Activated CD4-positive, alpha-beta T cell treated with anti-CD3 and anti-CD28 coated beads, Interleukin-2, amount 10 ng/mL, durations not matched to agents 24 days and 14 days (primary cell): Measurements from ENCODE around the gene TMBIM6. TPM values are rescaled to one million over a fixed set of nuclear protein-coding genes. Genes with fewer than 3 reads are reported as not detected.

ENCODE experiments used
- DNase-seq: peaks from one replicate; pipeline ENCODE4 v3.0.0; 2022
- H3K27ac Mint-ChIP-seq: one replicate; pipeline ENCODE4 v1.8.0; 2022; ENCODE audit warnings: mild to moderate bottlenecking, mixed read lengths
- H3K27me3 Mint-ChIP-seq: one replicate; pipeline ENCODE4 v1.8.0; 2022; ENCODE audit warnings: mixed read lengths
- H3K36me3 Mint-ChIP-seq: one replicate; pipeline ENCODE4 v1.8.0; 2022; ENCODE audit warnings: low read depth, mild to moderate bottlenecking, mixed read lengths
- H3K4me1 Mint-ChIP-seq: one replicate; pipeline ENCODE4 v1.8.0; 2021; ENCODE audit warnings: mixed read lengths
- H3K4me3 Mint-ChIP-seq: one replicate; pipeline ENCODE4 v1.8.0; 2022; ENCODE audit warnings: mild to moderate bottlenecking, moderate library complexity, mixed read lengths
- H3K9me3 Mint-ChIP-seq: one replicate; pipeline ENCODE4 v1.8.0; 2021; ENCODE audit warnings: mixed read lengths
- intact Hi-C: fragments of 100-400 bp; cut with micrococcal nuclease; formaldehyde crosslinking; loops from one replicate; pipeline ENCODE4 v1.15.1; 2023
- total RNA-seq: library from RNA; stranded (reverse); gene quantifications from 2 replicates; pipeline ENCODE4 v1.2.3, GENCODE V29; 2022

TMBIM6 gene
- total RNA-seq, 1 donor from 2014 or later: 370 TPM

DNA sequence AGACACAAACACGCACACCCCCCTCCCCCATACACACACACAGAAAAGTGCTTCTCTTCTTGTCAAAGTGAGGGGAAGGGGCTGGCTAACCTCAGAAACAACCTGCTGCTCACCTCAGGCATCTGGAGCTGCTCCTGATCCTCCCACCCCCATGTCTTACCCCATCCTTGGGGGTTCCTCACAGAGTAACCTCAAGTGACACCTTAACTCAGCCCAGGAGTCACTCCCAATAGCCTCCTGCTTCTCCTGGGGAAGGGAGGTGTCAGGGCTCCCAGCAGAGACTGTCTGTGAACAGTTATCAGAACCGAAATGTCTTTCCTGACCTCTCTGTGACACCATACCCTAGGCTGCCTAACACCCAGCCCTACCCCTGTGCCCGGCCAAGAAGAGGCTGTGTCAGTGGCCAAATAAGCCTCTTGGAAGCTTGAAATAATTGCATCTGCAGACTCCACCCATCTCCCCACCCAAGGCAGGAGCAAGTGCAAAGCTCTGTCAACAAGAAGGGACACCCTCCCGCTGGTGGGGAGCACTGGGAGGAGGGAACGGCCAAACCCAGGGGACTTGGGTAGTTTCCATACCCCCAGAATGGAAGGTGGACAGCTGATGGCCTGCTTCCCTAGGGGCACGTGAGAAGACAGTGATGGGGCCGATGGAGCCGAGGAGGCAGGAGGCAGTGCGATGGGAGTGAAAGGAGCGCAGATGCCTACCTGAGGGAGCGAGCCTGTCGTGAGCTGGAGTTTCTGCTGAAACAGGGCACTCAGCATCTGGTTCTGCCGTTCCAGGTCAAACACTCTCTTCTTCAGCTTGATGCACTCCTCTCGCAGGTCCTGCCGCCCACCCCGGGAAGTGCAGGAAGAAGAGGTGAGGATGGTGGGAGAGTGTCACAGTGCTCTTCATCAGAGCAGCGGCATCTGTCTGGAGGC lies 60.0 kb downstream of the TMBIM6 start:
- intact Hi-C loops: no loop called here
- H3K27ac Mint-ChIP-seq: no peak overlapping the region
- no peak for DNase-seq
- H3K27me3 Mint-ChIP-seq: no peaks in the 10 kb centered on the region
- H3K4me1 Mint-ChIP-seq: no peaks in the 10 kb centered on the region
- H3K36me3 Mint-ChIP-seq: no peaks in the 10 kb centered on the region
- no peaks in the 10 kb centered on the region for H3K9me3 Mint-ChIP-seq
- no peak overlapping the region for H3K4me3 Mint-ChIP-seq

DNA sequence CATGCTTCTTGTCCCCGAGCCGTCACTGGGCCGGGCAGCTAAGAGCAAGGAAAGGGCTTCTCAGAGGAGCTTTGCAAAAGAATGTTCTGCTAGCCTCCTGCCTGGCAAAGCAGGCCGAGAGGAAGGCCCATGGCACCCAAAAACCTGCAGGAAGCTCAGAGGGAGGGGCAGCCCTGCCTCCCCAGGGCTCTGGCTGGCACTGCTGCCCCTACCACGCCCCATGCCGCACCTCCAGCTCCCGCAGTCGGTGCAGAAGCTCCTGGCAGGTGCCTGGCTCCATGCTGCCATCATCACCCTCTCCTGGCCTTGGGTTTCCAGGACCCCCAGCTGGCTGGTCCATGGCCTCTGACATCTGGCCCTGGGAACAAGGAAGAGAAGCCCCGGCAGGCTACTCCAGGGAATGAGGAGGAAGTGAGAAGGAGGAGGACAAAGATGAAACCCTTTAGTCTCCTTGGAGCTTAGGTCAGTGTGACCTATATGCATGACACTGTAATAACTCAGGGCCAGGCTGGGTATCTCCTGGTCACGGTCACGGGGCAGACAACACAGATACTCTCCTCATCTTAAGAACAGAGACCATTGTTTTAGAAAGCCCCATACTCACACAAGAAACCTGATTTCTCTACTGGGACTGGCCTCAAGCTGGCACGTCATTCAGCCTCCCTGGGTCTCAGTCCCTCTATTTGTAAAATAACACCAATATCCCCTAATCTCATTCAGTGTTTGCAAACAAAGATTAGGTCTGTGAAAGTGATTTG lies 62.5 kb downstream of the TMBIM6 start:
- intact Hi-C loops: no loop called here
- H3K27ac Mint-ChIP-seq: no peak overlapping the region
- H3K9me3 Mint-ChIP-seq: no peaks in the 10 kb centered on the region
- no peaks in the 10 kb centered on the region for H3K4me1 Mint-ChIP-seq
- no peaks in the 10 kb centered on the region for H3K27me3 Mint-ChIP-seq
- DNase-seq: no peak
- H3K36me3 Mint-ChIP-seq: no peaks in the 10 kb centered on the region
- H3K4me3 Mint-ChIP-seq: no peak overlapping the region

GRCh38 chr12:49804821-49805220 lies 63.5 kb downstream of the TMBIM6 start:
- Mint-ChIP-seq H3K27me3 (no peaks in the 10 kb centered on the region), H3K36me3 (no peaks in the 10 kb centered on the region), H3K4me3 (no peak overlapping the region), H3K27ac (no peak overlapping the region), H3K9me3 (no peaks in the 10 kb centered on the region), H3K4me1 (no peaks in the 10 kb centered on the region)
- no peak for DNase-seq
- intact Hi-C loops: no loop called here

GRCh38 chr12:49805409-49805808 lies 64.1 kb downstream of the TMBIM6 start:
- H3K27me3 Mint-ChIP-seq: no peaks in the 10 kb centered on the region
- no peak overlapping the region for H3K4me3 Mint-ChIP-seq
- no peaks in the 10 kb centered on the region for H3K9me3 Mint-ChIP-seq
- no peaks in the 10 kb centered on the region for H3K36me3 Mint-ChIP-seq
- intact Hi-C loops: no loop called here
- DNase-seq: no peak
- no peaks in the 10 kb centered on the region for H3K4me1 Mint-ChIP-seq
- no peak overlapping the region for H3K27ac Mint-ChIP-seq

GRCh38 chr12:49806321-49806813 lies 65.0 kb downstream of the TMBIM6 start:
- H3K4me1 Mint-ChIP-seq: no peaks in the 10 kb centered on the region

DNA sequence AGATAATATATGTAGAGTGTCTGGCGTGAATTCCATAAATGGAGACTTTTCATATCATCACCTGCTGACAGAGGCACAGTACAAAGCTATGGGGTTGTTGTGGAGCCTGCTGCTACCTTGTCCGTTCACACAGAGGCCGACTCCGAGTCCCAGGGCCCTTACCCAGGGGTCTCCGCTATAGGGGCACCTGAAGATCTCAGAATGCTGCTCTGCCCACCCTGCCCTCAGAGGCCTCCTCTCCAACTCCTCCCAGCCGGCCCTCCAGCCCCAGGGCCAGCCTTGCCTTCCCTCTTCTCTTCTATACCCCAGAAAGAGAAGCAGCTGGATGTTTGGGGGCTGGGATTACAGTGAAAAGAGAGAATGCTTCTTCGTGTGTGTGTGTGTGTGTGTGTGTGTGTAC lies 65.5 kb downstream of the TMBIM6 start:
- Mint-ChIP-seq H3K27ac (no peak overlapping the region), H3K36me3 (no peaks in the 10 kb centered on the region), H3K9me3 (no peaks in the 10 kb centered on the region), H3K27me3 (no peaks in the 10 kb centered on the region), H3K4me3 (no peak overlapping the region), H3K4me1 (peaks cover 2% of the 10 kb centered on the region)
- intact Hi-C loops: no loop called here
- no peak for DNase-seq

More at GRCh38 chr12:49806321-49806813, 65.0 kb downstream of the TMBIM6 start:
- DNase-seq: no peak
- no peaks in the 10 kb centered on the region for H3K36me3 Mint-ChIP-seq
- H3K27ac Mint-ChIP-seq: no peak overlapping the region
- no peaks in the 10 kb centered on the region for H3K27me3 Mint-ChIP-seq
- intact Hi-C loops: no loop called here
- H3K4me3 Mint-ChIP-seq: no peak overlapping the region
- no peaks in the 10 kb centered on the region for H3K9me3 Mint-ChIP-seq

GRCh38 chr12:49807991-49808580 lies 66.7 kb downstream of the TMBIM6 start:
- H3K36me3 Mint-ChIP-seq: no peaks in the 10 kb centered on the region
- no peaks in the 10 kb centered on the region for H3K9me3 Mint-ChIP-seq
- no peak overlapping the region for H3K4me3 Mint-ChIP-seq
- intact Hi-C loops: no loop called here
- no peak for DNase-seq
- H3K27me3 Mint-ChIP-seq: no peaks in the 10 kb centered on the region
- H3K27ac Mint-ChIP-seq: no peak overlapping the region
- H3K4me1 Mint-ChIP-seq: peaks cover 4% of the 10 kb centered on the region

GRCh38 chr12:49808686-49809380 lies 67.5 kb downstream of the TMBIM6 start:
- H3K4me1 Mint-ChIP-seq: peaks cover 4% of the 10 kb centered on the region
- H3K27ac Mint-ChIP-seq: no peak overlapping the region
- H3K4me3 Mint-ChIP-seq: no peak overlapping the region
- H3K27me3 Mint-ChIP-seq: no peaks in the 10 kb centered on the region
- no peaks in the 10 kb centered on the region for H3K36me3 Mint-ChIP-seq
- DNase-seq: no peak
- intact Hi-C loops: no loop called here
- H3K9me3 Mint-ChIP-seq: no peaks in the 10 kb centered on the region

GRCh38 chr12:49809381-49809905 lies 68.1 kb downstream of the TMBIM6 start:
- no peaks in the 10 kb centered on the region for H3K36me3 Mint-ChIP-seq
- no peaks in the 10 kb centered on the region for H3K9me3 Mint-ChIP-seq
- no peak overlapping the region for H3K4me3 Mint-ChIP-seq
- no peaks in the 10 kb centered on the region for H3K27me3 Mint-ChIP-seq
- H3K27ac Mint-ChIP-seq: no peak overlapping the region
- peaks cover 4% of the 10 kb centered on the region for H3K4me1 Mint-ChIP-seq
- DNase-seq: no peak
- intact Hi-C loops: no loop called here

- DNase-seq: no peak
- Mint-ChIP-seq H3K9me3 (no peaks in the 10 kb centered on the region), H3K4me1 (peaks cover 4% of the 10 kb centered on the region), H3K27ac (no peak overlapping the region), H3K4me3 (no peak overlapping the region), H3K27me3 (no peaks in the 10 kb centered on the region), H3K36me3 (no peaks in the 10 kb centered on the region)
- intact Hi-C loops: no loop called here
These were observed 68.6 kb downstream of the TMBIM6 start for GRCh38 chr12:49809906-49810389.

- H3K4me1 Mint-ChIP-seq: peaks cover 4% of the 10 kb centered on the region
- intact Hi-C loops: no loop called here
- H3K36me3 Mint-ChIP-seq: no peaks in the 10 kb centered on the region
- no peaks in the 10 kb centered on the region for H3K9me3 Mint-ChIP-seq
- no peaks in the 10 kb centered on the region for H3K27me3 Mint-ChIP-seq
- no peak overlapping the region for H3K4me3 Mint-ChIP-seq
- no peak for DNase-seq
- H3K27ac Mint-ChIP-seq: no peak overlapping the region
These were observed 69.8 kb downstream of the TMBIM6 start for GRCh38 chr12:49811136-49811535.

DNA sequence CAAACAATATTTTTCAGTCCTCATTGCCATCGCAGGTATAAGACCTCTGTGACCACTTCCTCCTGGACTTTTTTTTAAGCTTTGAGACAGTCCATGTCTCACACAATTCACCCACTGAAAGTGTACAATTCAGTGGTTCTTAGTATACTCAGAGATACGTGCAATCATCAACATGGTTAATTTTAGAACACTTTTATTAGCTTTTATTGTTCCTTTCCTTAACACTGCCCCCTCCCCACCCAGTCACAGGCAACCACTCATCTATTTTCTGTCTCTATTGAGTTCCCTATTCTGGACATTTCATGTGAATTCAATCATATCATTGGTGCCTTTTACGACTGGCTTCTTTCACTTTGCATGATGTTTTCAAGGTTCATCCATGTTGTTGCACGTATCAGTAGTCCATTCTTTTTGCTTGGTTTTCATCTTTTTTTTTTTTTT lies 70.6 kb downstream of the TMBIM6 start:
- Mint-ChIP-seq H3K4me1 (peaks cover 4% of the 10 kb centered on the region), H3K27ac (no peak overlapping the region), H3K36me3 (no peaks in the 10 kb centered on the region), H3K27me3 (no peaks in the 10 kb centered on the region), H3K4me3 (no peak overlapping the region), H3K9me3 (no peaks in the 10 kb centered on the region)
- intact Hi-C loops: no loop called here
- DNase-seq: no peak

DNA sequence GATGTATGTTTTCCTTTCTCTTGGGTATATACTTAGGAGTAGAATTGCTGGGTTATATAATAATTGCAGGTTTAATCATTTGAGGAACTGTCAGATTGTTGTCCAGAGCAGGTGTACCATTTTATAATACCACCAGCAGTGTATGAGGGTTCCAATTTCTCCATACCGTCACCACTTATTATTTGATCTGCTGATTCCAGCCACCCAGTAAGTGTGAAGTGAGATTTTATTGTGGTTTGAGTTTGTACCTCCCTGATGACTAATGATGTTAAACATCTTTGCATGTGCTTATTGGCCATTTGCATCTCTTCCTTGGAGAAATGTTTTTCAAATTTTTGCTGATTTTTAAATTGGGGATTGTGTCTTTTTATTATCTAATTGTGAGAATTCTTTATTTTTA lies 71.8 kb downstream of the TMBIM6 start:
- Mint-ChIP-seq H3K9me3 (no peaks in the 10 kb centered on the region), H3K27me3 (no peaks in the 10 kb centered on the region), H3K27ac (no peak overlapping the region), H3K4me1 (peaks cover 4% of the 10 kb centered on the region), H3K4me3 (no peak overlapping the region), H3K36me3 (no peaks in the 10 kb centered on the region)
- no peak for DNase-seq
- intact Hi-C loops: no loop called here
